OCI-LY3 (cell line): ENCODE results near the gene POC1B.

Experiments
- H2AFZ ChIP-seq: fragments of 200-600, 300-600 bp; shearing (Covaris generic); 2 replicates; pipeline ENCODE4 v1.6.0; 2014; ENCODE audit warnings: antibody characterized with exemption, low read depth, low read length
- H3K27ac ChIP-seq: fragments of 200-600, 300-600 bp; sonication (generic); 2 replicates; pipeline ENCODE4 v1.5.1; 2014; ENCODE audit warnings: mild to moderate bottlenecking, low read length, moderate library complexity, mixed read lengths
- H3K27me3 ChIP-seq: fragments of 200-600, 300-600 bp; sonication (generic); 2 replicates; pipeline ENCODE4 v1.6.1; 2014; ENCODE audit warnings: low read depth, low read length, mixed read lengths
- H3K36me3 ChIP-seq: fragments of 200-600, 300-600 bp; sonication (generic); replicated peaks from 2 replicates; pipeline ENCODE3; 2014; ENCODE audit warnings: low read depth, low read length, mixed read lengths
- H3K4me1 ChIP-seq: fragments of 300-600, 200-600 bp; sonication (generic); 2 replicates; pipeline ENCODE4 v1.6.1; 2014; ENCODE audit warnings: low read length, mixed read lengths
- H3K4me2 ChIP-seq: fragments of 200-600, 300-600 bp; sonication (generic); 2 replicates; pipeline ENCODE4 v1.6.1; 2014; ENCODE audit warnings: low read length, mixed read lengths
- H3K4me3 ChIP-seq: fragments of 300-600, 200-600 bp; sonication (generic); 2 replicates; pipeline ENCODE4 v1.5.1; 2014; ENCODE audit warnings: antibody characterized with exemption, mild to moderate bottlenecking, low read length, moderate library complexity
- H3K79me2 ChIP-seq: fragments of 300-600, 200-600 bp; shearing (Covaris generic); 2 replicates; pipeline ENCODE4 v1.6.1; 2014; ENCODE audit warnings: mild to moderate bottlenecking, low read length, mixed read lengths
- H3K9ac ChIP-seq: fragments of 300-600, 200-600 bp; shearing (Covaris generic); 2 replicates; pipeline ENCODE4 v1.6.0; 2014; ENCODE audit warnings: mild to moderate bottlenecking, low read length, moderate library complexity
- H3K9me3 ChIP-seq: fragments of 200-600, 300-600 bp; shearing (Covaris generic); 2 replicates; pipeline ENCODE4 v1.6.1; 2014; ENCODE audit warnings: low read length, mixed read lengths; ENCODE audit not compliant: insufficient read depth
- H4K20me1 ChIP-seq: fragments of 200-600, 300-600 bp; sonication (generic); 2 replicates; pipeline ENCODE4 v1.6.1; 2016; ENCODE audit warnings: low read length, mixed read lengths; ENCODE audit not compliant: insufficient read depth
- EZH2phosphoT487 ChIP-seq: fragments of 200-600 bp; shearing (Covaris generic); IDR thresholded peaks from 2 replicates; pipeline ENCODE4 v1.6.1; 2018; ENCODE audit warnings: antibody characterized with exemption, mixed run types, low read depth
- TF ChIP-seq, protein P1 (sequence below): fragments of 200-600, 300-600 bp; sonication (generic); IDR thresholded peaks from 2 replicates; pipeline ENCODE4 v1.5.1; 2014; ENCODE audit warnings: antibody characterized with exemption, low read length, low read depth

The POC1B gene

DNA sequence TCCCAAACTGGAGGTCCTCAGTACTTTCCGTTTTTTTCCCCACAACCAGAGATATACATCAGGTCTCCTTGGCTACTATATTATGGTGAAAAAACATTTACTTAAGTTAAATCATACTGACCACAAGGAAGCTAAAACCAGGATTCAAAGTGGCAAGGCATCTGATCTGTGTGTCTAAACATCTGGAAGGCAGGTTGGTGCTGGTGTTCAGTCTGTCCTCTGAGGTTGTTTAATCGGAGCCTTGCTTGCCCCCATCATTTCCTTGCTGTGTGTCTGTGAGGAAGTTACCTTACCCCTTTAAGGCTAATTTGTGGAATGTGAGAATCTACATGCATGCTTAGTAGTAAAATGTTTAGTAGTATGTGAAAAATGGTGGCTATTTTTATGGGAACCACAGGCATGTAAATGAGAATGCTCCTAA is 76.9 kb downstream of the POC1B start:
- Histone ChIP-seq H3K9ac (no peak overlapping the region), H3K27me3 (no peaks in the 10 kb centered on the region), H3K79me2 (no peaks in the 10 kb centered on the region), H3K36me3 (no peaks in the 10 kb centered on the region), H4K20me1 (no peaks in the 10 kb centered on the region; the same call in 1 of the 2 replicates), H3K4me2 (no peak overlapping the region), H3K4me1 (no peaks in the 10 kb centered on the region), H3K4me3 (no peak overlapping the region), H3K27ac (no peak overlapping the region), H2AFZ (no peak overlapping the region), H3K9me3 (no peaks in the 10 kb centered on the region)
- TF ChIP-seq, protein P1, sequence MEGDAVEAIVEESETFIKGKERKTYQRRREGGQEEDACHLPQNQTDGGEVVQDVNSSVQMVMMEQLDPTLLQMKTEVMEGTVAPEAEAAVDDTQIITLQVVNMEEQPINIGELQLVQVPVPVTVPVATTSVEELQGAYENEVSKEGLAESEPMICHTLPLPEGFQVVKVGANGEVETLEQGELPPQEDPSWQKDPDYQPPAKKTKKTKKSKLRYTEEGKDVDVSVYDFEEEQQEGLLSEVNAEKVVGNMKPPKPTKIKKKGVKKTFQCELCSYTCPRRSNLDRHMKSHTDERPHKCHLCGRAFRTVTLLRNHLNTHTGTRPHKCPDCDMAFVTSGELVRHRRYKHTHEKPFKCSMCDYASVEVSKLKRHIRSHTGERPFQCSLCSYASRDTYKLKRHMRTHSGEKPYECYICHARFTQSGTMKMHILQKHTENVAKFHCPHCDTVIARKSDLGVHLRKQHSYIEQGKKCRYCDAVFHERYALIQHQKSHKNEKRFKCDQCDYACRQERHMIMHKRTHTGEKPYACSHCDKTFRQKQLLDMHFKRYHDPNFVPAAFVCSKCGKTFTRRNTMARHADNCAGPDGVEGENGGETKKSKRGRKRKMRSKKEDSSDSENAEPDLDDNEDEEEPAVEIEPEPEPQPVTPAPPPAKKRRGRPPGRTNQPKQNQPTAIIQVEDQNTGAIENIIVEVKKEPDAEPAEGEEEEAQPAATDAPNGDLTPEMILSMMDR: no peak

DNA sequence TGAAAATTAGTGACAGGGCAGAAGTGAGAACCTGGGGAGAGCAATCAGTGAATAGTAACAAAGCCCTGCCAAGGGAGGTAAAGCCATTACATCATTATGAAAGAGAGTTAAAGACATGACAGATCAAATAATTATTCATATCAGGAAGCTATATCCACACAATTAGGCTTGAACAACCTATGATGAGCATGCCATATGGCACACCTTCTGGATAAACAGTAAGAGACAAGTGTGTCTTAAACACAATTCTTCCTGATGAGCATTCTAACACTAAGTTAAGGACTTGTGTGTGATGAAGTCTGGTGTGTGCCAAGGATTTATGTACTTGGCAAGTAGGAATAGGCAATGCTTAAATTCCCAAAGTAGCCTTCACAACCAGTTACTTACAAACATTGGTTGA is 77.3 kb downstream of the POC1B start:
- H2AFZ ChIP-seq: no peak overlapping the region
- no peaks in the 10 kb centered on the region for H3K79me2 ChIP-seq
- no peak overlapping the region for H3K9ac ChIP-seq
- no peaks in the 10 kb centered on the region for H3K36me3 ChIP-seq
- TF ChIP-seq EZH2phosphoT487: no peak
- TF ChIP-seq, protein P1: no peak
- H4K20me1 ChIP-seq: no peaks in the 10 kb centered on the region; the same call in 1 of the 2 replicates
- H3K9me3 ChIP-seq: no peaks in the 10 kb centered on the region
- no peak overlapping the region for H3K4me2 ChIP-seq
- no peak overlapping the region for H3K27ac ChIP-seq
- no peak overlapping the region for H3K4me3 ChIP-seq
- H3K27me3 ChIP-seq: no peaks in the 10 kb centered on the region
- H3K4me1 ChIP-seq: no peaks in the 10 kb centered on the region

DNA sequence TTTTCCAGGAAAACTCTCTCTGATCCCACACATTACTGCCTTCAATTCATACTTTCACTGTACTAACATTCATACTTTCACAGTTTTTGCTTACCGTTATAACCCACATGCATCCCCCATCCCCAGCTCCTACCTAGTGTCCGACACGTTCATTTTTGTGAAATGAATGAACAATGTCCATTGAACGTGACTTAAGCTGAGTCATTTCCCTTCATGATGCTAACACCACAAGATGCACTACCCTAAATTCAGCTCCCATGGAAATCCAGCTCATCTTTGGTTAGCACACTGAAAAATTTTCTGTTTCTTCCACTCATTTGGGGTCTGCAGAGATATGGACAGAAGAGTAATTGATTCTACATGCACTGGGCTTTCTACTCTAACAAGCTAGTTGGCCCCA is 85.9 kb downstream of the POC1B start:
- Histone ChIP-seq H3K27ac (no peak overlapping the region), H3K36me3 (no peaks in the 10 kb centered on the region), H3K4me2 (no peak overlapping the region), H3K9ac (no peak overlapping the region), H3K79me2 (no peaks in the 10 kb centered on the region), H3K9me3 (no peaks in the 10 kb centered on the region), H3K4me3 (no peak overlapping the region), H4K20me1 (no peaks in the 10 kb centered on the region), H3K27me3 (no peaks in the 10 kb centered on the region), H3K4me1 (no peaks in the 10 kb centered on the region), H2AFZ (no peak overlapping the region)
- TF ChIP-seq, protein P1: no peak
- TF ChIP-seq EZH2phosphoT487: no peak

DNA sequence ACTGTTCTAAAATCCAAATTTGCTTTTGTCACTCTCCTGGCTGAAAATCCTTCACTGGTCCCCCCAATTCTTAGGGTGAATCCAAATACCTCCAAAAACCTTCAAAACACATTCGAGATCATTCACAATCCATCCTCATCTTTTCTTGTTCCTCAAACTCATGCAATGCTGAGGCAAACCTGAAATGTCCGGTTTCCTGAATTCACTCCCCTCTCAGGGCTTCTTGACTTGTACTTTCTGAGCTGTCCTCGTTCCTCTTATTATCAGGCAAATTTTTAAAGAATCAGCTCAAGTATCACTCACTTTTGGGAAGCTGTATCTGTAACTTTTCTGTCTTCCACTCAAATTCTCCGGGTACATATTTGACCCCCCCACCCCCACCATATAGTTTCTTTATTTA is 88.6 kb downstream of the POC1B start:
- Histone ChIP-seq H3K4me1 (no peaks in the 10 kb centered on the region), H3K36me3 (no peaks in the 10 kb centered on the region), H3K4me3 (no peak overlapping the region), H3K4me2 (no peak overlapping the region), H3K79me2 (no peaks in the 10 kb centered on the region), H3K9me3 (no peaks in the 10 kb centered on the region), H3K27ac (no peak overlapping the region), H3K9ac (no peak overlapping the region), H2AFZ (no peak overlapping the region), H4K20me1 (no peaks in the 10 kb centered on the region), H3K27me3 (no peaks in the 10 kb centered on the region)
- no peak for TF ChIP-seq EZH2phosphoT487
- TF ChIP-seq, protein P1: no peak
